ENCODE results near the gene HDAC2.
"Not testable (repeated sequence)": the region's sequence is repeated elsewhere in the genome, so short reads cannot be mapped to it uniquely, and the experiment has no call there.

HDAC2 gene

DNA sequence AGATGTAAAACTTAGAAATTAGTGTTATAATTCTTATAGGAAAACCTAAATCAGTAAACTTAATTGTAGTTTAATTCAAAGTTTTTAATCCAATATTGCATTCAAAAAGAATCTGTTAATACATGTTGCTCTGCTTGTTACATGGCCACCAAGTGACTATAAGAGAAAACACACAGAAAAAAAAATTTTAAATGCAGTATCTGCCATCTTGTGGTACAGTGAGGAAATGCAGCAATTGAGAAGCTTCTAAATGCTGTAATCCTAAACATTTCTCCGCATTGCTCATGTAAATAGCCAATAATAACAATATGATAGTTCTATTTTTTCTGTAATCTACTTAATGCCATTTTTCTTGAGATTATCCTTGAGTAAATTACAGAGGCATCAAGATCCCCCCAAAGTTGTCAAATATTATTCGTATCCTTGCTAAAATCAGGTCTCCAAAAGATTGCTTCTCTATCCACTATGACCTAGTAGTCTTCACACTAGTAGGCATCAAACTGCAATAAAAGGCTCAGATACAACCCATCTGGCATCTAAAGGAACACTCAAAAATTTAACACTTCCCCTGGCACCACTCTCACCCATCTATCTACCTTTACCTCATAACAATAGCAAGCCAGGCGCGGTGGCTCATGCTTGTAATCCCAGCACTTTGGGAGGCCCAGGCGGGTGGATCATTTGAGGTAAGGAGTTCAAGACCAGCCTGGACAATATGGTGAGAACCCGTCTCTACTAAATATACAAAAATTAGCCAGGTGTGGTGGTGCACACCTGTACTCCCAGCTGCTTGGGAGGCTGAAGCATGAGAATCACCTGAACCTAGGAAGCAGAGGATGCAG, 34.6 kb downstream of the HDAC2 start:
- Histone ChIP-seq H3K27me3 (replicated peaks; ENCODE audit: control insufficient read depth, insufficient read depth, low read length) (no peaks in the 10 kb centered on the region), H3K4me3 (replicated peaks; ENCODE audit: low read depth, low read length) (no peak overlapping the region), H3K36me3 (ENCODE audit: control insufficient read depth, insufficient read depth, low read length) (peaks cover 4% of the 10 kb centered on the region)
- TF ChIP-seq, protein P1, sequence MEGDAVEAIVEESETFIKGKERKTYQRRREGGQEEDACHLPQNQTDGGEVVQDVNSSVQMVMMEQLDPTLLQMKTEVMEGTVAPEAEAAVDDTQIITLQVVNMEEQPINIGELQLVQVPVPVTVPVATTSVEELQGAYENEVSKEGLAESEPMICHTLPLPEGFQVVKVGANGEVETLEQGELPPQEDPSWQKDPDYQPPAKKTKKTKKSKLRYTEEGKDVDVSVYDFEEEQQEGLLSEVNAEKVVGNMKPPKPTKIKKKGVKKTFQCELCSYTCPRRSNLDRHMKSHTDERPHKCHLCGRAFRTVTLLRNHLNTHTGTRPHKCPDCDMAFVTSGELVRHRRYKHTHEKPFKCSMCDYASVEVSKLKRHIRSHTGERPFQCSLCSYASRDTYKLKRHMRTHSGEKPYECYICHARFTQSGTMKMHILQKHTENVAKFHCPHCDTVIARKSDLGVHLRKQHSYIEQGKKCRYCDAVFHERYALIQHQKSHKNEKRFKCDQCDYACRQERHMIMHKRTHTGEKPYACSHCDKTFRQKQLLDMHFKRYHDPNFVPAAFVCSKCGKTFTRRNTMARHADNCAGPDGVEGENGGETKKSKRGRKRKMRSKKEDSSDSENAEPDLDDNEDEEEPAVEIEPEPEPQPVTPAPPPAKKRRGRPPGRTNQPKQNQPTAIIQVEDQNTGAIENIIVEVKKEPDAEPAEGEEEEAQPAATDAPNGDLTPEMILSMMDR (IDR thresholded peaks at IDR 0.05; ENCODE audit: insufficient read depth, low read length, poor library complexity, severe bottlenecking): peak; percentile 71
- peak; percentile 9 for DNase-seq (ENCODE audit: extremely low read depth, insufficient read length)

GRCh38 chr6:113934101-113934500, 36.8 kb downstream of the HDAC2 start:
- TF ChIP-seq, protein P1 (IDR thresholded peaks at IDR 0.05; ENCODE audit: insufficient read depth, low read length, poor library complexity, severe bottlenecking): no peak
- Histone ChIP-seq H3K4me3 (replicated peaks; ENCODE audit: low read depth, low read length) (no peak overlapping the region), H3K27me3 (replicated peaks; ENCODE audit: control insufficient read depth, insufficient read depth, low read length) (no peaks in the 10 kb centered on the region), H3K36me3 (ENCODE audit: control insufficient read depth, insufficient read depth, low read length) (peaks cover 2% of the 10 kb centered on the region)
- no peak for DNase-seq (ENCODE audit: extremely low read depth, insufficient read length)

DNA sequence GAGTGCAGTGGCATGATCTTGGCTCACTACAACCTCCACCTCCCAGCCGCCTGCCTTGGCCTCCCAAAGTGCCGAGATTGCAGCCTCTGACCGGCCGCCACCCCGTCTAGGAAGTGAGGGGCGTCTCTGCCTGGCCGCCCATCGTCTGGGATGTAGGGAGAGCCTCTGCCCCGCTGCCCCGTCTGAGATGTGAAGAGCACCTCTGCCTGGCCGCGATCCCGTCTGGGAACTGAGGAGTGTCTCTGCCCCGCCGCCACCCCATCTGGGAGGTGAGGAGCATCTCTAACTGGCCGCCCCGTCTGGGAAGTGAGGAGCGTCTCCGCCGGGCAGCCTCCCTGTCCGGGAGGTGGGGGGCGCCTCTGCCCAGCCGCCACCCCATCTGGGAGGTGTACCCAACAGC, 39.0 kb downstream of the HDAC2 start:
- H3K36me3 ChIP-seq (ENCODE audit: control insufficient read depth, insufficient read depth, low read length); DNase-seq (ENCODE audit: extremely low read depth, insufficient read length); H3K27me3 ChIP-seq (replicated peaks; ENCODE audit: control insufficient read depth, insufficient read depth, low read length); H3K4me3 ChIP-seq (replicated peaks; ENCODE audit: low read depth, low read length): not testable (repeated sequence)

- no peak for DNase-seq (ENCODE audit: extremely low read depth, insufficient read length)
- H3K27me3 ChIP-seq (replicated peaks; ENCODE audit: control insufficient read depth, insufficient read depth, low read length): no peaks in the 10 kb centered on the region
These were observed 40.8 kb downstream of the HDAC2 start for GRCh38 chr6:113930183-113930582.

DNA sequence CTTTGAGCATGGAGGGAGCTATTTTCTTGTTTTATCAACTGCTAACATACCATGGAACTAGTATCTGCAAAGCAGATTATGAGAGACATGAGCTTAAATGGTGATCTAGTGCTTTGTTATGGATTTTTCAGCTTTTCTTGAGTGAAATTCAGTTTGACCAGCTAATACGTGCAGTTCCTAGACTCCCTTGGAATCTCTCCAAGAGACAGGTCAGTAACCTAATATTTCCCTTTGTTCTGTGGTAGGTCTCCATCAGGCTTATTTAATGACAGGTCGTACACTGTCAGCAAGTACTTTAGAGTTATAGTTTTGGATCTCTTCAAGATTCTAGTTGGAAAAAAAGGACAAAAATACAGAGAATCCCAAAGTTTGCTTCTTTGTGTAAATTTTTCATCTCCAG, 43.9 kb downstream of the HDAC2 start:
- TF ChIP-seq, protein P1 (IDR thresholded peaks at IDR 0.05; ENCODE audit: insufficient read depth, low read length, poor library complexity, severe bottlenecking): no peak
- DNase-seq (ENCODE audit: extremely low read depth, insufficient read length): no peak

More at GRCh38 chr6:113930183-113930582, 40.8 kb downstream of the HDAC2 start:
- TF ChIP-seq, protein P1 (IDR thresholded peaks at IDR 0.05; ENCODE audit: insufficient read depth, low read length, poor library complexity, severe bottlenecking): no peak
- H3K36me3 ChIP-seq (ENCODE audit: control insufficient read depth, insufficient read depth, low read length): no peaks in the 10 kb centered on the region
- H3K4me3 ChIP-seq (replicated peaks; ENCODE audit: low read depth, low read length): no peak overlapping the region

DNA sequence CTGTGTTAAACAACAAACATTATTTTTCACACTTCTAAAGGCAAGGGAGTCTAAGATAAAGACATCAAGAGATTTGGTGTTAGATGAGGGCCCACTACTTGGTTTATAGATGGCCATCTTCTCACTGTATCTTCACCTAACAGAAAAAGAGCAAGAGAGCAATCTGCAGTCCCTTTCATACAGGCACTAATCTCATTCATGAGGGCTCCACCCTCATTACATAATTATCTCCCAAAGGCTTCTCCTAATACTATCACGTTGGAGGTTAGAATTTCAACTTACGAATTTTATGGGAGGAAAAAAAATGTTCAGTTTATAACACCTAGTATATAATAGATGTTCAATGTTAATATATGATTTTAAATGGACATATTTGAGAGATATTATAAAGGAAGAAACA, 45.6 kb downstream of the HDAC2 start:
- TF ChIP-seq, protein P1 (IDR thresholded peaks at IDR 0.05; ENCODE audit: insufficient read depth, low read length, poor library complexity, severe bottlenecking): no peak
- Histone ChIP-seq H3K27me3 (replicated peaks; ENCODE audit: control insufficient read depth, insufficient read depth, low read length) (no peaks in the 10 kb centered on the region), H3K36me3 (ENCODE audit: control insufficient read depth, insufficient read depth, low read length) (no peaks in the 10 kb centered on the region), H3K4me3 (replicated peaks; ENCODE audit: low read depth, low read length) (no peak overlapping the region)
- no peak for DNase-seq (ENCODE audit: extremely low read depth, insufficient read length)

More for the DNA sequence above, 43.9 kb downstream of the HDAC2 start:
- no peaks in the 10 kb centered on the region for H3K36me3 ChIP-seq (ENCODE audit: control insufficient read depth, insufficient read depth, low read length)
- no peak overlapping the region for H3K4me3 ChIP-seq (replicated peaks; ENCODE audit: low read depth, low read length)
- H3K27me3 ChIP-seq (replicated peaks; ENCODE audit: control insufficient read depth, insufficient read depth, low read length): no peaks in the 10 kb centered on the region
